Liver (tissue), 9 donors: ENCODE measurements around the gene ATOH8. TPM values are rescaled to one million over a fixed set of nuclear protein-coding genes. Genes with fewer than 3 reads are reported as not detected.

Source experiments
- DNase-seq: peaks from one replicate; pipeline ENCODE4 v3.0.0-alpha.2; 2017; ENCODE audit warnings: low spot score
- H3K27ac ChIP-seq, 2 donors: one replicate each; pipeline ENCODE4 v1.7.0; 2013; ENCODE audit warnings: inconsistent platforms in 2 of 2, low read length in 2 of 2, control low read depth in 1 of 2, low read depth in 1 of 2, mild to moderate bottlenecking in 1 of 2
- H3K27me3 ChIP-seq, 4 donors: one replicate each; pipeline versions ENCODE4 v1.6.1 to v1.7.0; 2013; ENCODE audit warnings: low read length in 3 of 4, inconsistent platforms in 1 of 4, mild to moderate bottlenecking in 1 of 4, moderate library complexity in 1 of 4; ENCODE audit not compliant: control insufficient read depth in 4 of 4, insufficient read depth in 4 of 4
- H3K36me3 ChIP-seq, 4 donors: one replicate each; pipeline versions ENCODE4 v1.6.1 to v1.7.0; 2013; ENCODE audit warnings: low read length in 3 of 4, mild to moderate bottlenecking in 3 of 4, low read depth in 1 of 4, moderate library complexity in 1 of 4; ENCODE audit not compliant: control insufficient read depth in 4 of 4, insufficient read depth in 3 of 4
- H3K4me1 ChIP-seq, 4 donors: one replicate each; pipeline versions ENCODE4 v1.6.1 to v1.7.0; 2013; ENCODE audit warnings: low read length in 3 of 4, mild to moderate bottlenecking in 3 of 4, moderate library complexity in 1 of 4; ENCODE audit not compliant: control insufficient read depth in 4 of 4, insufficient read depth in 4 of 4
- H3K4me3 ChIP-seq, 3 donors: one replicate each; pipeline versions ENCODE4 v1.6.1 to v1.7.0; 2013; ENCODE audit warnings: low read length in 3 of 3, control low read depth in 1 of 3, low read depth in 1 of 3, mild to moderate bottlenecking in 1 of 3
- H3K9ac ChIP-seq, 2 donors: one replicate each; pipeline ENCODE4 v1.7.0; 2013; ENCODE audit warnings: low read length in 2 of 2, mild to moderate bottlenecking in 2 of 2, moderate library complexity in 2 of 2, control low read depth in 1 of 2, low read depth in 1 of 2
- H3K9me3 ChIP-seq, 4 donors: one replicate each; pipeline versions ENCODE4 v1.6.1 to v1.7.0; 2013; ENCODE audit warnings: low read length in 3 of 4; ENCODE audit not compliant: control insufficient read depth in 4 of 4
- ATF3 ChIP-seq: IDR thresholded peaks from 2 replicates; pipeline ENCODE4 v1.6.1; 2016; ENCODE audit warnings: antibody characterized with exemption
- CTCF ChIP-seq: fragments of 150-350 bp; IDR thresholded peaks from 2 replicates; pipeline ENCODE4 v1.5.1; 2017; ENCODE audit warnings: improper control_type of control experiment, low read depth, low read length; ENCODE audit not compliant: missing input control
- GABPA ChIP-seq, 2 donors: IDR thresholded peaks in 1 of 2; conservative IDR thresholded peaks in 1 of 2; 2 replicates each; pipeline ENCODE4 v1.6.1; 2016; ENCODE audit warnings: antibody characterized with exemption in 2 of 2, mild to moderate bottlenecking in 1 of 2, moderate library complexity in 1 of 2
- HNF4A ChIP-seq, 2 donors: conservative IDR thresholded peaks; 2 replicates each; pipeline ENCODE4 v1.6.1; 2016; ENCODE audit warnings: antibody characterized with exemption in 2 of 2, mild to moderate bottlenecking in 2 of 2
- HNF4G ChIP-seq: IDR thresholded peaks from 2 replicates; pipeline ENCODE4 v1.6.1; 2016; ENCODE audit warnings: antibody characterized with exemption
- JUND ChIP-seq, 2 donors: IDR thresholded peaks; 2 replicates each; pipeline ENCODE4 v1.6.1; 2016; ENCODE audit warnings: antibody characterized with exemption in 2 of 2
- MAX ChIP-seq: IDR thresholded peaks from 2 replicates; pipeline ENCODE4 v1.6.1; 2016; ENCODE audit warnings: antibody characterized with exemption
- NR2F2 ChIP-seq: IDR thresholded peaks from 2 replicates; pipeline ENCODE4 v1.6.1; 2016; ENCODE audit warnings: antibody characterized with exemption
- RAD21 ChIP-seq, 2 donors: IDR thresholded peaks; 2 replicates each; pipeline ENCODE4 v1.6.1; 2016; ENCODE audit warnings: antibody characterized with exemption in 2 of 2, mild to moderate bottlenecking in 2 of 2
- REST ChIP-seq: IDR thresholded peaks from 2 replicates; pipeline ENCODE4 v1.6.1; 2016; ENCODE audit warnings: antibody characterized with exemption, mild to moderate bottlenecking
- RXRA ChIP-seq, 2 donors: IDR thresholded peaks; 2 replicates each; pipeline ENCODE4 v1.6.1; 2017 to 2018; ENCODE audit warnings: antibody characterized with exemption in 2 of 2, mild to moderate bottlenecking in 1 of 2
- SP1 ChIP-seq: IDR thresholded peaks from 2 replicates; pipeline ENCODE4 v1.6.1; 2018; ENCODE audit warnings: antibody characterized with exemption, mild to moderate bottlenecking
- TAF1 ChIP-seq: conservative IDR thresholded peaks from 2 replicates; pipeline ENCODE4 v1.6.1; 2016; ENCODE audit warnings: antibody characterized with exemption, mild to moderate bottlenecking
- YY1 ChIP-seq: IDR thresholded peaks from 2 replicates; pipeline ENCODE4 v1.6.1; 2016; ENCODE audit warnings: antibody characterized with exemption, mild to moderate bottlenecking
- ZBTB33 ChIP-seq: IDR thresholded peaks from 2 replicates; pipeline ENCODE4 v1.6.1; 2016; ENCODE audit warnings: antibody characterized with exemption
- WGBS: extraction: QIAGEN DNeasy Blood & Tissue Kit; methylation state at CpG from one replicate; pipeline ENCODE4 v1.1.7; 2013; 5-methylcytosine and 5-hydroxymethylcytosine counted together
- polyA plus RNA-seq, 2 donors: library from polyadenylated mRNA; stranded (reverse) in 1 of 2; unstranded in 1 of 2; fragments of 200-250 nt in 1 of 2; fragments of >200 nt in 1 of 2; fragmentation: Nextera tagmentation in 1 of 2; extraction: Ambion mirVana in 1 of 2; gene quantifications; one replicate each; pipeline versions ENCODE4 v1.2.1 to v1.2.3, GENCODE V29; 2013 to 2015
- total RNA-seq, 2 donors: library from RNA; depleted of rRNA; stranded (reverse); fragments of >200 nt; gene quantifications; one replicate each; pipeline ENCODE4 v1.2.3, GENCODE V29; 2014
- donor health status: healthy.
- donor health status: healthy.
- donor health status: healthy.
- donor health status: healthy.
- donor health status: healthy.

ATOH8 gene
- total and polyA plus RNA-seq, 4 donors, result 0.33 to 37.7 (median 26.8) TPM

DNA sequence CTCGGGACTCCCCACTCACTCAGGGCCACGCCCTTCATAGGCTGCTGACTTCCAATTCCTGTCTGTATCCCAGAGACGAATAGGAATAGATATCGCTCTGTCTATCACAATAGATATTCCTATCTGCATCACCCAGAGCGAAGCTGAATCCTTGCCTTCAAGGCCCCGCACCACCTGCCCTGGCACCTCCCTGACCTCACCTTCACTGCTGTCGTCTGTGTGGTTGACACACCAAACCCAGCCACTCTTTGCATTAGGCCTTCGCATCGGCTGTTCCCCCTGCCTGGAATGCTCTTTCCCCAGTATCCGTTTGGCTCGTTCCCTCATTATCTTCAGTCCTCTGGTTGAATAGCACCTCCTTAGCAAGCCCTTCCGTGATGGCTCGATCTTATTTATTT is 43.5 kb downstream of the ATOH8 start:
- no peak overlapping the region for H3K4me3 ChIP-seq
- TF ChIP-seq ZBTB33 (no peak), NR2F2 (no peak), TAF1 (no peak), HNF4A (conservative IDR thresholded peaks at IDR 0.05) (no peak), HNF4G (no peak), GABPA (IDR thresholded peaks at IDR 0.05 in 1 of 2, conservative IDR thresholded peaks at IDR 0.05 in 1 of 2) (no peak), ATF3 (no peak), YY1 (no peak), CTCF (no peak), MAX (no peak)
- 92% methylated on average over 13 of the region's 13 CpGs for WGBS
- H3K9me3 ChIP-seq, result peaks cover 0 to 5% (median 0%) of the 10 kb centered on the region in 4 donors
- H3K36me3 ChIP-seq, result no peaks in the 10 kb centered on the region
- DNase-seq, result no peak
- H3K9ac ChIP-seq, result no peak overlapping the region
- H3K27ac ChIP-seq, result no peak overlapping the region
- H3K4me1 ChIP-seq, result peaks cover 18 to 61% (median 42%) of the 10 kb centered on the region in 4 donors
- no peaks in the 10 kb centered on the region for H3K27me3 ChIP-seq

- TF ChIP-seq SP1 (peak; percentile 51), NR2F2 (no peak), HNF4A (conservative IDR thresholded peaks at IDR 0.05) (peak in 1 of 2 donors; percentile 65), REST (peak; percentile 93), CTCF (peak; percentile 59), RAD21 (IDR thresholded peaks at IDR 0.05) (peak; percentile 85), RXRA (IDR thresholded peaks at IDR 0.05) (peak; percentile 16 to 46), JUND (IDR thresholded peaks at IDR 0.05) (no peak)
- Histone ChIP-seq H3K27ac (peak overlapping the region; percentile 84 to 87), H3K27me3 (no peaks in the 10 kb centered on the region), H3K36me3 (no peaks in the 10 kb centered on the region), H3K9me3 (peaks cover 0 to 5% (median 0%) of the 10 kb centered on the region in 4 donors), H3K4me3 (no peak overlapping the region), H3K9ac (no peak overlapping the region), H3K4me1 (peaks cover 16 to 61% (median 41%) of the 10 kb centered on the region in 4 donors)
- DNase-seq, result no peak
- WGBS, result 72% methylated on average over 6 of the region's 6 CpGs
Observed at GRCh38 chr2:85797921-85798320, 44.1 kb downstream of the ATOH8 start.
